WTC11 (cell line): Measurements from ENCODE around the gene DNM1L. TPM values are rescaled to one million over a fixed set of nuclear protein-coding genes. Genes with fewer than 3 reads are reported as not detected.
"Not testable (repeated sequence)": the region's sequence is repeated elsewhere in the genome, so short reads cannot be mapped to it uniquely, and the experiment has no call there.

Experiments used
- ATAC-seq: fragments of 200-7000 bp; cut with Tn5 transposase; 2 replicates; pipeline ENCODE4 v1.10.0; 2021; ENCODE audit warnings: mild to moderate bottlenecking, moderate library complexity
- CTCF ChIA-PET: fragments of 300-600 bp; sonication (Branson Sonifier 250); formaldehyde crosslinking; loops from one replicate; lab custom pipeline; 2021; ENCODE audit warnings: antibody characterized with exemption; lab: Charles Lee
- POLR2A ChIA-PET: fragments of 350-600 bp; sonication (Branson Sonifier 250); formaldehyde crosslinking; loops from one replicate; lab custom pipeline; 2021; ENCODE audit warnings: antibody characterized with exemption; lab: Charles Lee
- DNase-seq: peaks from one replicate; pipeline ENCODE4 v3.0.0; 2021; ENCODE audit warnings: low spot score
- H3K27ac Mint-ChIP-seq: 2 replicates; pipeline ENCODE4 v1.8.0; 2021; ENCODE audit warnings: mixed read lengths
- H3K27me3 Mint-ChIP-seq: 2 replicates; pipeline ENCODE4 v1.8.0; 2021; ENCODE audit warnings: low read depth, mild to moderate bottlenecking, moderate library complexity, mixed read lengths
- H3K36me3 Mint-ChIP-seq: 2 replicates; pipeline ENCODE4 v1.8.0; 2021; ENCODE audit warnings: mixed read lengths
- H3K4me1 Mint-ChIP-seq: 2 replicates; pipeline ENCODE4 v1.8.0; 2022; ENCODE audit warnings: mixed read lengths
- H3K4me3 Mint-ChIP-seq: 2 replicates; pipeline ENCODE4 v1.8.0; 2021; ENCODE audit warnings: mild to moderate bottlenecking, moderate library complexity, mixed read lengths
- H3K9me3 Mint-ChIP-seq: 2 replicates; pipeline ENCODE4 v1.8.0; 2021; ENCODE audit warnings: mixed read lengths
- ATF2 ChIP-seq: sonication (generic); formaldehyde crosslinking; IDR thresholded peaks from 2 replicates; pipeline ENCODE4 v1.8.1; 2022; ENCODE audit warnings: low read depth, missing genetic modification reagents, borderline replicate concordance
- E2F5 ChIP-seq: sonication (generic); formaldehyde crosslinking; IDR thresholded peaks from 2 replicates; pipeline ENCODE4 v1.8.1; 2022; ENCODE audit warnings: mild to moderate bottlenecking, moderate library complexity, missing genetic modification reagents
- ELF4 ChIP-seq: sonication (generic); formaldehyde crosslinking; IDR thresholded peaks from 2 replicates; pipeline ENCODE4 v1.8.1; 2022; ENCODE audit warnings: low read depth, mild to moderate bottlenecking, moderate library complexity, missing genetic modification reagents
- ESRRA ChIP-seq: sonication (generic); formaldehyde crosslinking; IDR thresholded peaks from 2 replicates; pipeline ENCODE4 v1.8.1; 2022; ENCODE audit warnings: mild to moderate bottlenecking, missing genetic modification reagents, borderline replicate concordance
- IRF2 ChIP-seq: sonication (generic); formaldehyde crosslinking; IDR thresholded peaks from 2 replicates; pipeline ENCODE4 v1.8.0; 2022; ENCODE audit warnings: low read depth, missing genetic modification reagents, borderline replicate concordance
- JUN ChIP-seq: sonication (generic); formaldehyde crosslinking; IDR thresholded peaks from 2 replicates; pipeline ENCODE4 v1.8.0; 2023; ENCODE audit warnings: mild to moderate bottlenecking, missing genetic modification reagents
- MLX ChIP-seq: sonication (generic); formaldehyde crosslinking; IDR thresholded peaks from 2 replicates; pipeline ENCODE4 v1.8.1; 2023; ENCODE audit warnings: mild to moderate bottlenecking, missing genetic modification reagents, moderate library complexity
- NR3C1 ChIP-seq: sonication (generic); formaldehyde crosslinking; conservative IDR thresholded peaks from 2 replicates; pipeline ENCODE4 v1.8.1; 2023; ENCODE audit warnings: low read depth, mild to moderate bottlenecking, missing genetic modification reagents
- USF2 ChIP-seq: sonication (generic); formaldehyde crosslinking; IDR thresholded peaks from 2 replicates; pipeline ENCODE4 v1.8.1; 2023; ENCODE audit warnings: mild to moderate bottlenecking, missing genetic modification reagents, moderate library complexity
- ZNF138 ChIP-seq: sonication (generic); formaldehyde crosslinking; conservative IDR thresholded peaks from 2 replicates; pipeline ENCODE4 v1.8.1; 2022; ENCODE audit warnings: mild to moderate bottlenecking, moderate library complexity, missing genetic modification reagents
- ZNF317 ChIP-seq: sonication (generic); formaldehyde crosslinking; IDR thresholded peaks from 2 replicates; pipeline ENCODE4 v1.8.1; 2023; ENCODE audit warnings: low read depth, mild to moderate bottlenecking, moderate library complexity, missing genetic modification reagents, borderline replicate concordance
- total RNA-seq: library from RNA; stranded (reverse); gene quantifications from 3 replicates; pipeline ENCODE4 v1.2.3, GENCODE V29; 2021
- TF ChIP-seq, protein P1 (sequence below): fragments of 250-450 bp; sonication (Bioruptor Pico); IDR thresholded peaks from 2 replicates; pipeline ENCODE4 v1.9.0; 2021; ENCODE audit warnings: moderate library complexity, mild to moderate bottlenecking, inconsistent platforms, borderline replicate concordance

The DNM1L gene
- total RNA-seq, 1 experiment from 2014 or later: 74.3 TPM

DNA sequence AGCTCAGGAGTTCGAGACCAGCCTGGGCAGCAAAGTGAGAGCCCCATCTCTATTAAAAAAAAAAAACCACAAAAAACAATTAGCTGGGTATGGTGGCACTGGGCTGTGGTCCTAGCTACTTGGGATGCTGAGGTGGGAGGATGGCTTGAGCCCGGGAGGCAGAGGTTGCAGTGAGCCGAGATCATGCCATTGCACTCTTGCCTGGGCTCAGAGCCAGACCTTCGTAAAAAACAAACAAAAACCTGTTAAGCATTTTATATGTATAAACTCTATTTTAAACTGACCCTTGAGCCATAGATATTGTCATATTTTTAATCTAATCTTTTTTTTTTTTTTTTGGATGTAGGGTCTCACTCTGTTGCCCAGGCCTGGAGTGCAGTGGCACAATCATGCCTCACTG lies 35.7 kb downstream of the DNM1L start:
- Mint-ChIP-seq H3K9me3 (no peaks in the 10 kb centered on the region), H3K36me3 (peaks cover 31% of the 10 kb centered on the region), H3K4me3 (no peak overlapping the region), H3K27ac (no peak overlapping the region), H3K4me1 (no peaks in the 10 kb centered on the region), H3K27me3 (no peaks in the 10 kb centered on the region)
- TF ChIP-seq, protein P1, sequence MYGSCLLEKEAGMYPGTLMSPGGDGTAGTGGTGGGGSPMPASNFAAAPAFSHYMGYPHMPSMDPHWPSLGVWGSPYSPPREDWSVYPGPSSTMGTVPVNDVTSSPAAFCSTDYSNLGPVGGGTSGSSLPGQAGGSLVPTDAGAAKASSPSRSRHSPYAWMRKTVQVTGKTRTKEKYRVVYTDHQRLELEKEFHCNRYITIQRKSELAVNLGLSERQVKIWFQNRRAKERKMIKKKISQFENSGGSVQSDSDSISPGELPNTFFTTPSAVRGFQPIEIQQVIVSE (CRISPR knock-in tag): no peak
- TF ChIP-seq MLX (CRISPR knock-in tag): no peak
- TF ChIP-seq ATF2 (CRISPR knock-in tag): no peak
- no peak for TF ChIP-seq IRF2 (CRISPR knock-in tag)
- no peak for TF ChIP-seq JUN (CRISPR knock-in tag)
- no peak for TF ChIP-seq E2F5 (CRISPR knock-in tag)
- TF ChIP-seq NR3C1: no peak
- ATAC-seq (no peak), DNase-seq (no peak)
- ChIA-PET CTCF (interaction anchor here (2.0 kb wide), 1 partner anchor 41 kb away, joined by 6 read pairs; the partner anchor contains the start of gene YARS2), POLR2A (no interaction called here)

DNA sequence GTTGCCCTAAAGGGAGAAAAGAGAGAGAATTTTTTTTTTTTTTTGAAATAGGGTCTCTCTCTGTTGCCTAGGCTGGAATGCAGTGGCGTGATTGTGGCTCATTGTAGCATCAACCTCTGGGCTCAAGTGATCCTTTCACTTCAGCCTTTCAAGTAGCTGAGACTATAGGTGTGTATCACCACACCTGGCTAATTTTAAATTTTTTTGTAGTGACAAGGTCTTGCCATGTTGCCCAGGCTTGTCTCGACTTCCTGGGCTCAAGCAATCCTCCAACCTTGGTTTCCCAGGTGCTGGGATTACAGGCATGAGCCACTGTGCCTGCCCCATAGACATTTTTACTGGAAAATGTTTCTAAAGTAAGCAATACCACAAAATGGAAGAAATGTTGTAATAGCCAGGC lies 39.8 kb downstream of the DNM1L start:
- Mint-ChIP-seq H3K4me1 (no peaks in the 10 kb centered on the region), H3K27ac (no peak overlapping the region), H3K36me3 (peaks cover 35% of the 10 kb centered on the region), H3K4me3 (no peak overlapping the region), H3K9me3 (no peaks in the 10 kb centered on the region), H3K27me3 (no peaks in the 10 kb centered on the region)
- POLR2A ChIA-PET: no interaction called here
- CTCF ChIA-PET: no interaction called here
- DNase-seq: no peak
- ATAC-seq: no peak
- TF ChIP-seq ZNF138 (CRISPR knock-in tag): no peak
- TF ChIP-seq USF2 (CRISPR knock-in tag): no peak
- TF ChIP-seq ELF4 (CRISPR knock-in tag): no peak
- no peak for TF ChIP-seq ZNF317 (CRISPR knock-in tag)

GRCh38 chr12:32725308-32725707 lies 46.2 kb downstream of the DNM1L start:
- H3K4me1 Mint-ChIP-seq, DNase-seq, H3K9me3 Mint-ChIP-seq, H3K4me3 Mint-ChIP-seq, H3K27me3 Mint-ChIP-seq, CTCF ChIA-PET, ATAC-seq, POLR2A ChIA-PET, H3K27ac Mint-ChIP-seq: not testable (repeated sequence)
- H3K36me3 Mint-ChIP-seq: peaks cover 49% of the 10 kb centered on the region

DNA sequence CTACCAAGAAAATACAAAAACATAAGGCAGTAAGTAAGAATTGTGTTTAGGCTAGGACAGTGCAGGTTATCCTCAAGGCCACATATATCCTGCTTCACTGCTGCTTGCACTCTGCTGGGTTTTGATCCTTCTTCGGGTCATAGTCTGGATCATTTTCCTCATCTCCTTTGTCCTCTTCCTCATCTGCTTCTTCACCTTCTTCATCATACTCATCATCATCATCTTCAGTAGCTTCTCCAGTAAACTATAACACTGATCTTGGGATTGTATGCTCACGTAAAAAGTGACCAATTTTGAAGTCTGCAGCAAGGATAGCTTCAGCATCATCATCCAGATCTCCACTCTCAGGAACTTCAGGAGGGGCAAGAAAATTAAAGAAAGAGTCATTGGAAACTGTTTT lies 47.2 kb downstream of the DNM1L start:
- POLR2A ChIA-PET: no interaction called here
- ATAC-seq: no peak

More for the DNA sequence above, 47.2 kb downstream of the DNM1L start:
- H3K4me3 Mint-ChIP-seq: no peak overlapping the region
- H3K9me3 Mint-ChIP-seq: no peaks in the 10 kb centered on the region
- H3K27ac Mint-ChIP-seq: no peak overlapping the region
- no peak for TF ChIP-seq ESRRA (CRISPR knock-in tag)
- TF ChIP-seq, protein P1 (CRISPR knock-in tag): no peak
- no peaks in the 10 kb centered on the region for H3K27me3 Mint-ChIP-seq
- CTCF ChIA-PET: interaction anchor here (0.7 to 1.8 kb wide), 2 partner anchors 29 to 1084 kb away, joined by 3 to 7 read pairs; partner anchors contain the start of gene YARS2
- no peak for DNase-seq
- no peaks in the 10 kb centered on the region for H3K4me1 Mint-ChIP-seq
- peaks cover 42% of the 10 kb centered on the region for H3K36me3 Mint-ChIP-seq
